Measurements from ENCODE around the gene NEURL1B.

The NEURL1B gene

GRCh38 chr5:172610643-172611042, 30.4 kb upstream of the NEURL1B start:
- Histone ChIP-seq H3K27me3 (ENCODE audit: insufficient read depth, poor library complexity, severe bottlenecking) (no peaks in the 10 kb centered on the region), H3K4me3 (replicated peaks; ENCODE audit: insufficient read depth, low read length) (no peak overlapping the region), H3K27ac (replicated peaks) (no peak overlapping the region)
- TF ChIP-seq GABPA (IDR thresholded peaks at IDR 0.05; ENCODE audit: low read depth), result no peak
- no peak for TF ChIP-seq CTCF (IDR thresholded peaks at IDR 0.05; ENCODE audit: insufficient read depth, low read length)
- TF ChIP-seq POLR2AphosphoS5 (IDR thresholded peaks at IDR 0.05; ENCODE audit: low read depth), result no peak
- TF ChIP-seq SPI1 (IDR thresholded peaks at IDR 0.05; ENCODE audit: borderline replicate concordance, low read depth), result no peak
- TF ChIP-seq REST (IDR thresholded peaks at IDR 0.05; ENCODE audit: insufficient replicate concordance, low read depth), result no peak
- DNase-seq (ENCODE audit: low read depth in 1 of 2, low spot score in 1 of 2), result no peak

GRCh38 chr5:172611913-172612312, 29.1 kb upstream of the NEURL1B start:
- no peak for DNase-seq (ENCODE audit: low read depth in 1 of 2, low spot score in 1 of 2)
- H3K27me3 ChIP-seq (ENCODE audit: insufficient read depth, poor library complexity, severe bottlenecking), result no peaks in the 10 kb centered on the region
- no peak for TF ChIP-seq SPI1 (IDR thresholded peaks at IDR 0.05; ENCODE audit: borderline replicate concordance, low read depth)

GRCh38 chr5:172612771-172613170, 28.3 kb upstream of the NEURL1B start:
- no peaks in the 10 kb centered on the region for H3K27me3 ChIP-seq (ENCODE audit: insufficient read depth, poor library complexity, severe bottlenecking)

More at GRCh38 chr5:172611913-172612312, 29.1 kb upstream of the NEURL1B start:
- H3K27ac ChIP-seq (replicated peaks), result no peak overlapping the region
- H3K4me3 ChIP-seq (replicated peaks; ENCODE audit: insufficient read depth, low read length), result no peak overlapping the region

More at GRCh38 chr5:172612771-172613170, 28.3 kb upstream of the NEURL1B start:
- Histone ChIP-seq H3K27ac (replicated peaks) (no peak overlapping the region), H3K4me3 (replicated peaks; ENCODE audit: insufficient read depth, low read length) (no peak overlapping the region)
- no peak for DNase-seq (ENCODE audit: low read depth in 1 of 2, low spot score in 1 of 2)
- TF ChIP-seq GABPA (IDR thresholded peaks at IDR 0.05; ENCODE audit: low read depth) (no peak), REST (IDR thresholded peaks at IDR 0.05; ENCODE audit: insufficient replicate concordance, low read depth) (no peak), POLR2AphosphoS5 (IDR thresholded peaks at IDR 0.05; ENCODE audit: low read depth) (no peak), SPI1 (IDR thresholded peaks at IDR 0.05; ENCODE audit: borderline replicate concordance, low read depth) (no peak), CTCF (IDR thresholded peaks at IDR 0.05; ENCODE audit: insufficient read depth, low read length) (no peak)

Measured in HL-60 (cell line).